ENCODE measurements around the gene MYO10.

DNA sequence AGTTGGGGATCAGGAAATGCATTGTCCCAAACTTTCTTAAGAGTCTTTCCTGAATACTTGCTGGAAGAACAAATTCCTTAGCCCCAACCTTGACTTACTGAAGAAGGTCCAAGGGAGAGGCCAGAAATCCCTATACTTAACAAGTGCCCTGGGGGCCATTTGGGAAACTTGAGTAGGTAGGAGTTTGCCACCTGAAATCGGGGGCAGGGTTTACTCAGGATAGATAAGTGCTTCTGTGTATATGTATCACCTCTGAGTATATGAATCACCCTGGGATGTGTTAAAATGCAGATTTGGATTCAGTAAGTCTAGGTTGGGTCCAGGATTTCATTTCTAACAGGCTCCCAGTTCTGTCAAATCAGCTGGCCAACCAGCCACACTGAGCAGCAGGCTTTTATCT is 47.9 kb upstream of the MYO10 start:
- TF ChIP-seq, protein P1, sequence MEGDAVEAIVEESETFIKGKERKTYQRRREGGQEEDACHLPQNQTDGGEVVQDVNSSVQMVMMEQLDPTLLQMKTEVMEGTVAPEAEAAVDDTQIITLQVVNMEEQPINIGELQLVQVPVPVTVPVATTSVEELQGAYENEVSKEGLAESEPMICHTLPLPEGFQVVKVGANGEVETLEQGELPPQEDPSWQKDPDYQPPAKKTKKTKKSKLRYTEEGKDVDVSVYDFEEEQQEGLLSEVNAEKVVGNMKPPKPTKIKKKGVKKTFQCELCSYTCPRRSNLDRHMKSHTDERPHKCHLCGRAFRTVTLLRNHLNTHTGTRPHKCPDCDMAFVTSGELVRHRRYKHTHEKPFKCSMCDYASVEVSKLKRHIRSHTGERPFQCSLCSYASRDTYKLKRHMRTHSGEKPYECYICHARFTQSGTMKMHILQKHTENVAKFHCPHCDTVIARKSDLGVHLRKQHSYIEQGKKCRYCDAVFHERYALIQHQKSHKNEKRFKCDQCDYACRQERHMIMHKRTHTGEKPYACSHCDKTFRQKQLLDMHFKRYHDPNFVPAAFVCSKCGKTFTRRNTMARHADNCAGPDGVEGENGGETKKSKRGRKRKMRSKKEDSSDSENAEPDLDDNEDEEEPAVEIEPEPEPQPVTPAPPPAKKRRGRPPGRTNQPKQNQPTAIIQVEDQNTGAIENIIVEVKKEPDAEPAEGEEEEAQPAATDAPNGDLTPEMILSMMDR (IDR thresholded peaks at IDR 0.05; ENCODE audit: borderline replicate concordance, extremely low read depth, low read length, poor library complexity, severe bottlenecking): no peak
- no peak for TF ChIP-seq EZH2 (IDR thresholded peaks at IDR 0.05; ENCODE audit: borderline replicate concordance, low read depth, low read length, severe bottlenecking)
